GM12878 (cell line): ENCODE measurements around the gene CTIF. TPM values are rescaled to one million over a fixed set of nuclear protein-coding genes. Genes with fewer than 3 reads are reported as not detected.

Experiments used
- ATAC-seq: fragments of 200-7000 bp; cut with Tn5 transposase; 3 replicates; pipeline ENCODE4 v1.9.1; 2020; ENCODE audit warnings: mild to moderate bottlenecking, moderate library complexity
- BruUV-seq: library from RNA; stranded (reverse); fragments of 400-500 nt; replicated peaks from 2 replicates; lab custom pipeline; 2021; lab: Mats Ljungman, UMichigan
- CTCF ChIA-PET: fragments of 300-600 bp; sonication (Branson Sonifier 250); formaldehyde crosslinking; extraction: SDS; loops from one replicate; lab custom pipeline; 2021; ENCODE audit warnings: inconsistent platforms; lab: Yijun Ruan, JAX
- POLR2A ChIA-PET: fragments of 350-600 bp; formaldehyde crosslinking; extraction: SDS; loops from one replicate; lab custom pipeline; 2021; ENCODE audit warnings: inconsistent platforms; lab: Charles Lee
- RAD21 ChIA-PET: fragments of 300-600 bp; sonication (Branson Sonifier 250); formaldehyde crosslinking; loops from one replicate; lab custom pipeline; 2023; ENCODE audit warnings: antibody characterized with exemption; ENCODE audit not compliant: unreplicated experiment; lab: Charles Lee
- SMC1A ChIA-PET: fragments of 300-600 bp; sonication (Branson Sonifier 250); formaldehyde crosslinking; loops from one replicate; lab custom pipeline; 2023; ENCODE audit not compliant: unreplicated experiment, uncharacterized antibody; lab: Charles Lee
- DNase-seq: peaks from one replicate; pipeline ENCODE4 v3.0.0-alpha.2; 2011; ENCODE audit warnings: low read depth, low spot score
- FAIRE-seq: peaks from 3 replicates; lab custom pipeline; 2011; peaks lifted over from hg19 to GRCh38; lab: Jason Lieb, UNC
- H2AFZ ChIP-seq: 2 replicates; pipeline ENCODE4 v1.6.0; 2011; ENCODE audit warnings: low read depth, low read length, control low read depth; ENCODE audit not compliant: control insufficient read depth
- H3K27ac ChIP-seq: 2 replicates; pipeline ENCODE4 v1.5.1; 2011; ENCODE audit warnings: control low read depth; ENCODE audit not compliant: control insufficient read depth, insufficient read depth
- H3K27me3 ChIP-seq, 2 experiments: replicated peaks in 1 of 2; 2 replicates each; pipeline versions ENCODE4 v1.6.0 to v1.6.1; 2011; ENCODE audit warnings: low read length in 1 of 2; ENCODE audit not compliant: control insufficient read depth in 2 of 2, insufficient read depth in 2 of 2
- H3K36me3 ChIP-seq, 2 experiments: 2 replicates each; pipeline ENCODE4 v1.5.1; 2011; ENCODE audit warnings: low read length in 1 of 2; ENCODE audit not compliant: control insufficient read depth in 2 of 2, insufficient read depth in 2 of 2
- H3K4me1 ChIP-seq: 2 replicates; pipeline ENCODE4 v1.6.1; 2011; ENCODE audit warnings: mild to moderate bottlenecking, low read length, moderate library complexity, mixed read lengths; ENCODE audit not compliant: control insufficient read depth, insufficient read depth
- H3K4me2 ChIP-seq: 2 replicates; pipeline ENCODE4 v1.6.0; 2011; ENCODE audit warnings: control low read depth; ENCODE audit not compliant: control insufficient read depth, insufficient read depth
- H3K4me3 ChIP-seq: fragments of 200-600 bp; sonication (generic); 2 replicates; pipeline ENCODE4 v1.5.1; 2016
- H3K79me2 ChIP-seq: 2 replicates; pipeline ENCODE4 v1.6.0; 2011; ENCODE audit warnings: low read length; ENCODE audit not compliant: control insufficient read depth, insufficient read depth
- H3K9ac ChIP-seq: 2 replicates; pipeline ENCODE4 v1.8.0; 2011; ENCODE audit warnings: low read length, control low read depth, mixed read lengths; ENCODE audit not compliant: control insufficient read depth, insufficient read depth
- H3K9me3 ChIP-seq: replicated peaks from 3 replicates; pipeline ENCODE4 v1.5.1; 2011; ENCODE audit warnings: mild to moderate bottlenecking, low read length; ENCODE audit not compliant: control insufficient read depth, insufficient read depth
- H4K20me1 ChIP-seq: 2 replicates; pipeline ENCODE4 v1.6.0; 2011; ENCODE audit not compliant: control insufficient read depth, insufficient read depth
- BCL11A ChIP-seq: IDR thresholded peaks from 2 replicates; pipeline ENCODE4 v1.6.1; 2011; ENCODE audit warnings: low read depth, low read length
- FOS ChIP-seq: IDR thresholded peaks from 3 replicates; pipeline ENCODE4 v1.6.1; 2011; ENCODE audit warnings: borderline replicate concordance; ENCODE audit not compliant: insufficient read length; ENCODE audit errors: extremely low read depth
- IRF3 ChIP-seq: fragments of 450-650 bp; IDR thresholded peaks from 2 replicates; pipeline ENCODE4 v1.6.1; 2014; ENCODE audit warnings: mild to moderate bottlenecking
- NKRF ChIP-seq: fragments of 450-650 bp; conservative IDR thresholded peaks from 2 replicates; pipeline ENCODE4 v1.6.1; 2017; ENCODE audit warnings: mild to moderate bottlenecking, moderate library complexity
- POLR2A ChIP-seq: IDR thresholded peaks from 2 replicates; pipeline ENCODE4 v1.6.1; 2011; ENCODE audit warnings: low read depth, mild to moderate bottlenecking, low read length
- SMARCA5 ChIP-seq: fragments of 450-650 bp; IDR thresholded peaks from 2 replicates; pipeline ENCODE4 v1.6.1; 2017; ENCODE audit warnings: mild to moderate bottlenecking
- ZNF687 ChIP-seq: fragments of 450-650 bp; IDR thresholded peaks from 2 replicates; pipeline ENCODE4 v1.6.1; 2017; ENCODE audit warnings: mild to moderate bottlenecking, moderate library complexity
- WGBS: methylation state at CpG from one replicate; pipeline ENCODE4 v1.1.6; 2016; ENCODE audit warnings: low lambda C conversion rate; ENCODE audit not compliant: insufficient replicate concordance, insufficient coverage; ENCODE audit errors: missing lambda C conversion rate; 5-methylcytosine and 5-hydroxymethylcytosine counted together
- in situ Hi-C: fragments of 300-500 bp; cut with MboI; formaldehyde crosslinking; loops from 9 replicates; pipeline ENCODE4 v1.14.3; 2018; ENCODE audit warnings: mixed read lengths
- intact Hi-C: fragments of 100-400 bp; cut with micrococcal nuclease; formaldehyde crosslinking; loops from one replicate; pipeline ENCODE4 v1.14.2; 2022; ENCODE audit not compliant: unreplicated experiment
- polyA plus RNA-seq, 11 experiments: library from polyadenylated mRNA; depleted of rRNA in 4 of 11; unstranded in 6 of 11; stranded (reverse) in 5 of 11; fragments of >200 nt; fragmentation: Nextera tagmentation in 4 of 11; fragmentation: Illumina TruSeq in 1 of 11; extraction: Ambion mirVana in 4 of 11; extraction: Trizol in 1 of 11; gene quantifications; 1 replicate in 1 of 11; 2 replicates in 10 of 11; pipeline versions ENCODE4 v1.2.1 to v1.2.3, GENCODE V29; 2011 to 2016; ENCODE audit warnings: inconsistent platforms in 2 of 11, missing spikeins in 2 of 11, low read depth in 1 of 11
- total RNA-seq, 4 experiments: library from RNA; depleted of rRNA in 3 of 4; stranded (reverse); fragments of >200 nt in 3 of 4; fragmentation: Illumina TruSeq in 1 of 4; extraction: Trizol in 1 of 4; gene quantifications; 2 replicates each; pipeline versions ENCODE4 v1.2.1 to v1.2.3, GENCODE V29; 2013 to 2021

Gene CTIF
- total and polyA plus RNA-seq, 10 of the 15 experiments (the other 5 are each of a cell fraction or from before 2014, with no cell fraction given) = 0.06 to 11.6 (median 2.5) TPM

- RAD21 ChIA-PET = interaction anchor here (0.9 to 6.8 kb wide), 9 partner anchors 10 to 103 kb away, joined by 3 to 72 read pairs (median 32); no protein-coding TSS in a partner anchor
- 85% methylated on average over 9 of the region's 9 CpGs for WGBS
- no peak for FAIRE-seq
- Histone ChIP-seq H3K36me3 (no peaks in the 10 kb centered on the region), H3K9ac (no peak overlapping the region; the same call in 1 of the 2 replicates), H3K4me3 (no peak overlapping the region), H4K20me1 (no peaks in the 10 kb centered on the region), H3K4me1 (peaks cover 41% of the 10 kb centered on the region), H3K4me2 (no peak overlapping the region), H3K79me2 (peaks cover 6% of the 10 kb centered on the region), H3K27ac (0 out of 2 replicates have a peak overlapping the region, but pooled peaks have one; percentile 2), H3K27me3 (no peaks in the 10 kb centered on the region), H2AFZ (no peak overlapping the region), H3K9me3 (no peaks in the 10 kb centered on the region)
- SMC1A ChIA-PET = interaction anchor here (1.1 to 9.9 kb wide), 8 partner anchors 10 to 115 kb away, joined by 3 to 129 read pairs (median 54); no protein-coding TSS in a partner anchor
- no TSS peak for BruUV-seq
- ATAC-seq = no peak
- intact Hi-C loops = loop anchor here (5.0 kb wide), 3 partner anchors 86 to 119 kb away; no protein-coding TSS in a partner anchor
- in situ Hi-C loops = no loop called here
- POLR2A ChIA-PET = interaction anchor here (0.6 to 6.3 kb wide), 8 partner anchors 10 to 103 kb away, joined by 3 to 63 read pairs (median 10); no protein-coding TSS in a partner anchor
- no peak for DNase-seq
- CTCF ChIA-PET = interaction anchor here (4.6 to 5.8 kb wide), 2 partner anchors 10 to 54 kb away, joined by 36 to 43 read pairs; no protein-coding TSS in a partner anchor
- TF ChIP-seq POLR2A (no peak), SMARCA5 (no peak), FOS (no peak)
These were observed 292.4 kb downstream of the CTIF start for GRCh38 chr18:48831113-48831759.

- Histone ChIP-seq H3K9me3 (no peaks in the 10 kb centered on the region), H2AFZ (no peak overlapping the region), H3K4me2 (no peak overlapping the region), H3K27me3 (no peaks in the 10 kb centered on the region), H3K27ac (no peak overlapping the region; the same call in 1 of the 2 replicates), H4K20me1 (no peaks in the 10 kb centered on the region), H3K4me3 (no peak overlapping the region), H3K9ac (no peak overlapping the region), H3K36me3 (no peaks in the 10 kb centered on the region), H3K79me2 (peaks cover 6% of the 10 kb centered on the region), H3K4me1 (peaks cover 41% of the 10 kb centered on the region)
- RAD21 ChIA-PET = interaction anchor here (0.7 to 6.8 kb wide), 14 partner anchors 11 to 189 kb away, joined by 3 to 72 read pairs (median 6); no protein-coding TSS in a partner anchor
- FAIRE-seq (no peak), DNase-seq (no peak), ATAC-seq (no peak)
- SMC1A ChIA-PET = interaction anchor here (0.6 to 9.9 kb wide), 15 partner anchors 10 to 114 kb away, joined by 3 to 129 read pairs (median 9); no protein-coding TSS in a partner anchor
- in situ Hi-C loops = no loop called here
- intact Hi-C loops = loop anchor here (2.0 to 5.0 kb wide), 4 partner anchors 53 to 120 kb away; no protein-coding TSS in a partner anchor
- POLR2A ChIA-PET = interaction anchor here (0.6 to 6.3 kb wide), 12 partner anchors 11 to 113 kb away, joined by 3 to 63 read pairs (median 7); no protein-coding TSS in a partner anchor
- no TSS peak for BruUV-seq
- WGBS = 94% methylated on average over 6 of the region's 6 CpGs
- CTCF ChIA-PET = interaction anchor here (1.4 to 5.8 kb wide), 6 partner anchors 10 to 54 kb away, joined by 4 to 43 read pairs (median 9); no protein-coding TSS in a partner anchor
- TF ChIP-seq NKRF (no peak), ZNF687 (no peak), IRF3 (no peak), BCL11A (no peak)
These were observed 293.0 kb downstream of the CTIF start for GRCh38 chr18:48831802-48832201.
